Smooth muscle cell of the pulmonary artery (primary cell): ENCODE measurements around the gene PMS2. TPM values are rescaled to one million over a fixed set of nuclear protein-coding genes. Genes with fewer than 3 reads are reported as not detected.

ENCODE experiments used
- total RNA-seq: library from RNA; depleted of rRNA; stranded (reverse); fragments of >200 nt; gene quantifications from 2 replicates; pipeline ENCODE4 v1.2.3, GENCODE V29; 2014

PMS2 gene
- total RNA-seq: 15.5 and 17.5 TPM in 2 replicates

DNA sequence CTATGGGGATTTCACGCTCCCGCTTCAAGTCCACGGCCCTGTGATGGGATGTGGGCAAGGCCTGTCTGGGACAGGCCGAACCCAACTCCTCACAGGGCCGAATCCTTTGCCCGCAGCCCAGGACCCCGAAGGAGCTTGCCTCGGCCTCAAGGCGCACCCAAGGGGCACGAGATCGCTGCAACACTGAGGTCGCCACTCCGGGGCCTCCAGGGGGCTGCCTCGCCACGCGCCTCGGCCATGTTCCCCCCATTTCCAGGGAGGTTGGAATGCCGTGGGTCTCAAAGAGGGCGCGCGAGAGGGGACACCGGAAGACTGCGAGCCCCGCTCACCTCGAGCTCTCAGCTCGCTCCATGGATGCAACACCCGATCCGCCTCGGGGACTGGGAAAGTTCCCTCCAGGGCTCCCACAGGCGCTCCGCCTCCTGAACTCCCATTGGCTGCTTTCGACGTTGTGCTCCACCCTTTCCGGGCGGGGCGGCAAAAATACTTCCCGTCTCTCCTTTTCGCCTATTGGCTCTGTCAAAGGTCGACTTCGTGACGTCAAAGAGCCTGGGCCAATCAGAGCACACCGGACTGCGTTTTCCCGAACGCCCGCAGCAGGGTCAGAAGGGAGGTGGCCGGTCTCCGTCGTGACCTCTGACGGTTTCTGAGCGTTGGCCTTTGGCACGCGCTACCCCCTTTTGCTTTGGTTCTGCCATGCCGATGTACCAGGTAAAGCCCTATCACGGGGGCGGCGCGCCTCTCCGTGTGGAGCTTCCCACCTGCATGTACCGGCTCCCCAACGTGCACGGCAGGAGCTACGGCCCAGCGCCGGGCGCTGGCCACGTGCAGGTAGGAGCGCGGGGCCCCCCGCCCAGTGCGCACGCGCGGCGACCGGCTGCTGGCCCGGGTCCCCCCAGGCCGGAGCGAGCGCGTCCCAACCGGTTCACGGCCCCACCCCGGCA, at the start of gene PMS2, which contains the start of gene AIMP2:
Gene PMS2 (minus strand): TSS at position 382 of the 944 bp plus-strand sequence. CDS start 30 bp downstream, at position 352.
Gene AIMP2 (plus strand): TSS at position 605 of the 944 bp plus-strand sequence. CDS start 92 bp downstream, at position 697.

DNA sequence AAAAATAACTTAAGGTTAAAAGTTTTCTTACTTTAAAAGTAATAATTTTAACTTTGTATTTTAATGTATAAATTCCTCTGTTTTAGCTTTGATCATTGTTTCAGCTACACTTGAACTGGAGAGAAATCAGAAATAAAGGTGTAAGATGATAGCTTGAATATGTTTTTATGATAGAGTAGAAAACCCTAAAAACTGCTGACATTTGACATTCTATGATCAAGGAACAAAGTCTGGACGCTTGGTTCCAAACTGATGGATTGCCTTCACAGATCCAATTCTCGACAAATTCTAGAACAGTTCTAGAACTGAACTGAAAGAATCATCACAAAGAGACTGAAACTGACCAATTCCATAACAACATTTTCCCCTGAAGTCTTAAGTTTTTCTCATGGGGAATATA, 22.1 kb upstream of the PMS2 start, which contains the start of gene ANKRD61:
Gene ANKRD61 (plus strand): TSS at position 389 of the 400 bp plus-strand sequence. CDS start 0 bp downstream, at position 389.

DNA sequence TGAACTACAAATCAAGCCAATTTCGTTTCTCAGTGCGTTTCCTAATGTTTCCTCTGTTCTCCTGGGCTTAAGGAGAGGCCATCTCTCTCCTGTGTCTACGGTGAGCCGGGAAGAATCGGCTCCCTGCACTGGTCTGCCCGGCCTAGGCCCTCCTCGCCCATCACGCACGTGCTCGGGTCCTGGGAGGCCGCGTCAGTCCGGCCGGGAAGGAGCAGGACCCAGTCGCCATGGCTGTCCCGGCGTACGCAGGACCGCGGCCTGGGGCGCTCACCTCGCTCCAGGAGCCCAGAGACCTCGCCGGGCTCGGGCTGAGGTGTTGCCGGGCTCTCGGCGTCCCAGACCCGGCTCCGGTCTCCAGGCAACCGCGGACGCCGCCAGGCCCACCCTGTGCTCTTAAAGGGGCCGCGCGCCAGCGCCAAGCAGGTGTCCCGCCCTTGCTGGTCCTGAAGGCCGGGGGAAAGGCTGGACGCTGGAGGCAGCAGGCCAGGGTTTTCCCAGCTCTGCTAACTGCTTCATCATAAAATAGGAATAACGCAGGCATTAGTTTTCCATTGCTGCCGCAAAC, 38.4 kb downstream of the PMS2 start, which contains the start of gene RSPH10B:
Gene RSPH10B (minus strand): TSS at position 343 of the 565 bp plus-strand sequence. CDS start 3,573 bp downstream, outside the sequence.

Other genes starting within 250 kb of the PMS2 start
- gene RNF216, start 227.4 kb downstream of the PMS2 start, total RNA-seq: 37.7 and 40.0 TPM in 2 replicates
- gene OCM, start 128.3 kb downstream of the PMS2 start, total RNA-seq: not detected in 2 replicates
- gene CCZ1, start 110.3 kb downstream of the PMS2 start, total RNA-seq: 35.2 and 43.1 TPM in 2 replicates
- gene RSPH10B, start 38.4 kb downstream of the PMS2 start, total RNA-seq: 0.13 and 0.63 TPM in 2 replicates
- gene AIMP2, start 223 bp upstream of the PMS2 start, total RNA-seq: 28.0 and 36.1 TPM in 2 replicates
- 0.13 TPM in 1 of 2 replicates, not detected in the other for gene ANKRD61, start 22.3 kb upstream of the PMS2 start, total RNA-seq
- 147 and 178 TPM in 2 replicates for gene EIF2AK1, start 50.1 kb upstream of the PMS2 start, total RNA-seq
- 4.6 TPM in 2 replicates for gene USP42, start 95.9 kb upstream of the PMS2 start, total RNA-seq